Heart right ventricle (tissue), 16 donors: Measurements from ENCODE around the gene FRMPD1. TPM values are rescaled to one million over a fixed set of nuclear protein-coding genes. Genes with fewer than 3 reads are reported as not detected.

Source experiments
- ATAC-seq, 8 donors: fragments of 200-7000 bp; cut with Tn5 transposase; one replicate each; pipeline ENCODE4 v1.9.1; 2020; ENCODE audit warnings: mild to moderate bottlenecking in 8 of 8, moderate library complexity in 8 of 8, moderate number of reproducible peaks in 1 of 8
- DNase-seq, 2 donors: peaks; one replicate each; pipeline ENCODE4 v3.0.0-alpha.2; 2020
- H3K27ac ChIP-seq, 10 donors: fragments of 200-600 bp; sonication (generic) in 2 of 10; one replicate each; pipeline versions ENCODE4 v1.5.0 to v1.8.0; 2020 to 2022; ENCODE audit warnings: mild to moderate bottlenecking in 3 of 10
- H3K27me3 ChIP-seq, 7 donors: fragments of 200-600 bp; one replicate each; pipeline ENCODE4 v1.8.0; 2021 to 2022; ENCODE audit warnings: mild to moderate bottlenecking in 2 of 7
- H3K36me3 ChIP-seq, 9 donors: fragments of 200-600 bp; sonication (generic) in 1 of 9; one replicate each; pipeline versions ENCODE4 v1.5.0 to v1.8.0; 2020 to 2022; ENCODE audit warnings: mild to moderate bottlenecking in 2 of 9
- H3K4me1 ChIP-seq, 9 donors: fragments of 200-600 bp; sonication (generic) in 1 of 9; one replicate each; pipeline versions ENCODE4 v1.5.0 to v1.8.0; 2020 to 2022; ENCODE audit warnings: mild to moderate bottlenecking in 4 of 9
- H3K4me3 ChIP-seq, 10 donors: fragments of 200-600 bp; sonication (generic) in 2 of 10; one replicate each; pipeline versions ENCODE4 v1.5.0 to v1.8.0; 2020 to 2022; ENCODE audit warnings: mild to moderate bottlenecking in 7 of 10, moderate library complexity in 2 of 10
- H3K9me3 ChIP-seq, 11 donors: fragments of 200-600 bp in 10 of 11; sonication (generic) in 2 of 11; one replicate each; pipeline versions ENCODE4 v1.5.0 to v1.8.0; 2013 to 2022; ENCODE audit warnings: mild to moderate bottlenecking in 2 of 11, control low read depth in 1 of 11, moderate library complexity in 1 of 11
- WGBS, 2 donors: extraction: QIAGEN DNeasy Blood & Tissue Kit; methylation state at CpG; one replicate each; pipeline ENCODE4 v1.1.7; 2013; ENCODE audit warnings: inconsistent platforms in 1 of 2; 5-methylcytosine and 5-hydroxymethylcytosine counted together
- intact Hi-C, 10 donors: fragments of 100-400 bp; cut with DNase I; formaldehyde crosslinking; loops; one replicate each; pipeline versions ENCODE4 v1.11.1 to v1.14.2; 2022
- polyA plus RNA-seq, 2 donors: library from polyadenylated mRNA; stranded (reverse); fragments of 200-250 nt; gene quantifications; one replicate each; pipeline ENCODE4 v1.2.3, GENCODE V29; 2013
- total RNA-seq, 10 donors: library from RNA; stranded (reverse); fragmentation: NEBNext Ultra II Directional in 3 of 10; extraction: Animal tissue kit (Norgen Biotek cat#: 25700) in 3 of 10; gene quantifications; one replicate each; pipeline versions ENCODE4 v1.2.1 to v1.2.4, GENCODE V29; 2021 to 2023
- TF ChIP-seq, protein P1 (sequence below), 9 donors: fragments of 200-600 bp; sonication (generic) in 2 of 9; IDR thresholded peaks; one replicate each; pipeline versions ENCODE4 v1.5.0 to v1.8.0; 2021 to 2022; ENCODE audit warnings: antibody characterized with exemption in 9 of 9, mild to moderate bottlenecking in 5 of 9, moderate library complexity in 1 of 9
- donor health status: Arrhythmogenic right ventricular cardiomyopathy.
- donor health status: ischemic (EF 13 %, LVEDD 7.1; RV severe dilation, severe dysfunction).
- donor health status: healthy with polysubstance abuse.
- donor health status: DM: no; HTN: yes; CAD: no.
- donor health status: DM: no; HTN: no; CAD: no.
- donor health status: ischemic (EF 25% LVEDD 6.9; RV normal size, moderate dysfunction).
- donor health status: ischemic (EF 25% LVEDD 5.7; RV mildly dilated, moderate dysfunction).
- donor health status: healthy.
- donor health status: DM: yes; HTN: yes; CAD: no.
- donor health status: Ischemic cardiomyopathy.
- donor health status: ischemic (EF 35%, LVEDD 5.7; RV mildly dilated, moderate dysfunction).
- donor health status: nonischemic (EF 11% LVEDD 7.7; RV severe dilation, severe dysfunction).
- donor health status: DM: yes; HTN: yes; CAD: no.
- donor health status: PGD.
- donor health status: ischemic (EF 29% LVEDD 5.4; RV normal size, mild dysfunction).
- donor health status: nonischemic (EF 23%, LVEDD 6.1; RV moderate dilation, normal function).

Gene FRMPD1
- total and polyA plus RNA-seq, 12 donors = 0.03 to 1.7 (median 0.63) TPM

- H3K27ac ChIP-seq = no peak overlapping the region
- intact Hi-C loops = loop anchor here in 1 of 10 donors (10.0 kb wide), 1 partner anchor 48 kb away; the partner anchor contains the start of gene TOMM5
- no peaks in the 10 kb centered on the region for H3K36me3 ChIP-seq
- TF ChIP-seq, protein P1, sequence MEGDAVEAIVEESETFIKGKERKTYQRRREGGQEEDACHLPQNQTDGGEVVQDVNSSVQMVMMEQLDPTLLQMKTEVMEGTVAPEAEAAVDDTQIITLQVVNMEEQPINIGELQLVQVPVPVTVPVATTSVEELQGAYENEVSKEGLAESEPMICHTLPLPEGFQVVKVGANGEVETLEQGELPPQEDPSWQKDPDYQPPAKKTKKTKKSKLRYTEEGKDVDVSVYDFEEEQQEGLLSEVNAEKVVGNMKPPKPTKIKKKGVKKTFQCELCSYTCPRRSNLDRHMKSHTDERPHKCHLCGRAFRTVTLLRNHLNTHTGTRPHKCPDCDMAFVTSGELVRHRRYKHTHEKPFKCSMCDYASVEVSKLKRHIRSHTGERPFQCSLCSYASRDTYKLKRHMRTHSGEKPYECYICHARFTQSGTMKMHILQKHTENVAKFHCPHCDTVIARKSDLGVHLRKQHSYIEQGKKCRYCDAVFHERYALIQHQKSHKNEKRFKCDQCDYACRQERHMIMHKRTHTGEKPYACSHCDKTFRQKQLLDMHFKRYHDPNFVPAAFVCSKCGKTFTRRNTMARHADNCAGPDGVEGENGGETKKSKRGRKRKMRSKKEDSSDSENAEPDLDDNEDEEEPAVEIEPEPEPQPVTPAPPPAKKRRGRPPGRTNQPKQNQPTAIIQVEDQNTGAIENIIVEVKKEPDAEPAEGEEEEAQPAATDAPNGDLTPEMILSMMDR (IDR thresholded peaks at IDR 0.05) = no peak
- peaks cover 0 to 37% (median 14%) of the 10 kb centered on the region in 7 donors for H3K27me3 ChIP-seq
- ATAC-seq (no peak), DNase-seq (no peak)
- no peak overlapping the region for H3K4me3 ChIP-seq
- peaks cover 0 to 8% (median 4%) of the 10 kb centered on the region in 9 donors for H3K4me1 ChIP-seq
- H3K9me3 ChIP-seq = no peaks in the 10 kb centered on the region
Measured at GRCh38 chr9:37643214-37643613, 7.5 kb upstream of the FRMPD1 start.

- H3K9me3 ChIP-seq = no peaks in the 10 kb centered on the region
- WGBS, 2 donors = 42 to 46% methylated on average over 5 of the region's 5 CpGs
- ATAC-seq (peak in 4 of 8 donors; percentile 40 to 63 (median 55)), DNase-seq (no peak)
- TF ChIP-seq, protein P1 (IDR thresholded peaks at IDR 0.05) = no peak
- H3K27me3 ChIP-seq = peaks cover 0 to 63% (median 15%) of the 10 kb centered on the region in 7 donors
- no peaks in the 10 kb centered on the region for H3K36me3 ChIP-seq
- no peak overlapping the region for H3K4me3 ChIP-seq
- intact Hi-C loops = loop anchor here in 1 of 10 donors (10.0 kb wide), 1 partner anchor 51 kb away; the partner anchor contains the start of gene TOMM5
- no peak overlapping the region for H3K27ac ChIP-seq
- peaks cover 0 to 15% (median 4%) of the 10 kb centered on the region in 9 donors for H3K4me1 ChIP-seq
Measured at GRCh38 chr9:37645903-37646506, 4.7 kb upstream of the FRMPD1 start.

- no peaks in the 10 kb centered on the region for H3K36me3 ChIP-seq
- TF ChIP-seq, protein P1 (IDR thresholded peaks at IDR 0.05) = no peak
- intact Hi-C loops = loop anchor here in 2 of 10 donors (10.0 kb wide), 2 partner anchors 46 to 56 kb away; partner anchors contain the start of gene TOMM5 (in 1 of the 2)
- H3K4me1 ChIP-seq = peaks cover 0 to 17% (median 12%) of the 10 kb centered on the region in 9 donors
- ATAC-seq (peak in 1 of 8 donors; percentile 11), DNase-seq (no peak)
- no peaks in the 10 kb centered on the region for H3K9me3 ChIP-seq
- H3K4me3 ChIP-seq = peak overlapping the region in 7 of 10 donors; percentile 32 to 68 (median 63)
- H3K27me3 ChIP-seq = peaks cover 5 to 83% (median 31%) of the 10 kb centered on the region in 7 donors
- WGBS, 2 donors = 17 to 26% methylated on average over 30 to 45 of the region's 45 CpGs
- H3K27ac ChIP-seq = no peak overlapping the region
Measured at GRCh38 chr9:37650299-37650872, 368 bp upstream of the FRMPD1 start.

- TF ChIP-seq, protein P1 (IDR thresholded peaks at IDR 0.05) = no peak
- Histone ChIP-seq H3K9me3 (no peaks in the 10 kb centered on the region), H3K27ac (no peak overlapping the region), H3K27me3 (peaks cover 5 to 69% (median 37%) of the 10 kb centered on the region in 7 donors), H3K4me1 (peaks cover 0 to 13% (median 7%) of the 10 kb centered on the region in 9 donors), H3K4me3 (no peak overlapping the region), H3K36me3 (no peaks in the 10 kb centered on the region)
- WGBS, 2 donors = 80 to 89% methylated on average over 7 of the region's 7 CpGs
- no peak for ATAC-seq
- no peak for DNase-seq
- intact Hi-C loops = loop anchor here in 2 of 10 donors (10.0 kb wide), 2 partner anchors 47 to 57 kb away; partner anchors contain the start of gene TOMM5 (in 1 of the 2)
Measured at GRCh38 chr9:37652261-37652660, 1.5 kb downstream of the FRMPD1 start.
